Tibial nerve (tissue), 4 donors: ENCODE results near the gene SIM2.

Experiments
- CTCF ChIP-seq, 5 experiments: fragments of 200-600 bp in 3 of 5; fragments of 450-650 bp in 2 of 5; sonication (generic) in 3 of 5; IDR thresholded peaks; one replicate each; pipeline ENCODE4 v1.5.1; 2016 to 2019; ENCODE audit warnings: antibody characterized with exemption in 5 of 5, mild to moderate bottlenecking in 3 of 5, moderate library complexity in 2 of 5
- EP300 ChIP-seq, 2 donors: sonication (generic); formaldehyde crosslinking; IDR thresholded peaks; one replicate each; pipeline ENCODE4 v1.6.1; 2017; ENCODE audit warnings: antibody characterized with exemption in 2 of 2, mild to moderate bottlenecking in 1 of 2
- POLR2A ChIP-seq, 2 donors: fragments of 450-650 bp; IDR thresholded peaks; one replicate each; pipeline ENCODE4 v1.6.1; 2017; ENCODE audit warnings: antibody characterized with exemption in 2 of 2, mild to moderate bottlenecking in 2 of 2, moderate library complexity in 2 of 2

- TF ChIP-seq CTCF (IDR thresholded peaks at IDR 0.05) (no peak), POLR2A (IDR thresholded peaks at IDR 0.05) (no peak), EP300 (IDR thresholded peaks at IDR 0.05) (no peak)
Measured at GRCh38 chr21:36717976-36718375, 19.1 kb downstream of the SIM2 start.
